HG03066 (cell line): Measurements from ENCODE around the gene NHLRC1.

Source experiments
- ATAC-seq: cut with Tn5 transposase; IDR thresholded peaks from one replicate; pipeline ENCODE4 v1.9.1; 2021; ENCODE audit warnings: low read depth; ENCODE audit not compliant: unreplicated experiment

NHLRC1 gene

DNA sequence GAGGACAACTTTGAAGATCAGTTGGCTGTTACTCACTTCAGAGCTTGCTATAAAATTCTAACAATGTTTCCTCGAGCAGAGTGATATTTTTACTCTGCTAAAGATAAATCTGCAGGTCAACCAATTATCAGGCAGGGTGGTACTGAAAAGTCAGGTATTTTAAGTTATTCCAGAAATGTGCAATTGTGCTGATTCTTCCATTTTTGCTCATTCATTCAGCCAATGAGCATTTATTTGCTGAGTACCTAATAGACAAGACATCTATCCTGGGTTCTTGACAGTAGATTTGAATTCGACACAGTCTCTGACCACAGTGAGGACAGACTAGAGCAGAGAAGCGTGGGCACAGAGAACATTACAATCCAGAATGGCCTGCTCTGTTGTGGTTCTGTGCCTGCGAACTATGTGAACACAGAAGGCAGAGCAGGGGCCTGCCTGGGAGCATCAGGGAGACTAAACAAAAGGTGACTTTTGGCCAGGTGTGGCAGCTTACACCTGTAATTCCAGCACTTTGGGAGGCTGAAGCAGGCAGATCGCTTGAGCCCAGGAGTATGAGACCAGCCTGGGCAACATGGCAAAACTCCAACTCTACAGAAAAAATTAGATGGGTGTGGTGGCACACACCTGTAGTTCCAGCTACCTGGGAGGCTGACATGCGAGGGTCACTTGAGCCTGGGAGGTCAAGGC lies 17.6 kb upstream of the NHLRC1 start:
- ATAC-seq: no peak

- no peak for ATAC-seq
These were observed 16.4 kb upstream of the NHLRC1 start for GRCh38 chr6:18138906-18139305.

DNA sequence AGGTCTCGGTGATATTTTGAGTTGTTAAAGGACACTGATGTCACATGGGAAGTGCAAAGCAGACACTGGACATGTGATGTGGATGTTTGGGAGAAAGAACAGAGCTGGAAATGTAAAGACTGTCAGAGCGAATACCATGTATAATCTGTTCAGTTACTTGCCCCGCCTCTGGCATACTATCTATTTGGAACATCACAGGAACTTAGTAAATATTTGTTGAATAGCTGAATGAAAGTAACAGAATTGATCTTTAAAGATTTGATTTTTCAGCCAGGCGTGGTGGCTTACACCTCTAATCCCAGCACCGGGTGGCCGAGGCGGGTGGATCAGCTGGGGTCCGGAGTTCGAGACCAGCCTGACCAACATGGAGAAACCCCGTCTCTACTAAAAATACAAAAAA lies 13.8 kb upstream of the NHLRC1 start:
- no peak for ATAC-seq

GRCh38 chr6:18135171-18135570 lies 12.7 kb upstream of the NHLRC1 start:
- no peak for ATAC-seq

DNA sequence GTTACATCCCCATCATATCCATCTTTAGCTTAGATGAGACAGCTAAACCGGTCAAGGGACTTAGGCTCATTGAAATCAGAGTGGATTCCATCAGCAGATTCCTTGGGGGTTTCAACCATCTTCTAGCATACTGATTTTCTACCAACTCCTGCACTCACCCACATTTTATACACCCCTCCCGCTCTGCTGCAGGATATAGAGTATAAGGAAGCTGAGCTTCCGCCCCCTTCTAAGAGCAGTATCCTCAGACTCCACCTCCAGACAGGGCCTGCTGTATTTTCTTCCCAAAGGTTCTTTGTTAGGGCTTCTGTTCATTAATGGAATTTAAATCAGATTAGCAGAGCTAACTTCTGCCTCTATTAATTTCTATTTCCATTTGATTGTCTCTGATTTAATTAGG lies 9.9 kb upstream of the NHLRC1 start:
- ATAC-seq: no peak

- ATAC-seq: no peak
These were observed 3.6 kb upstream of the NHLRC1 start for GRCh38 chr6:18126121-18126520.

DNA sequence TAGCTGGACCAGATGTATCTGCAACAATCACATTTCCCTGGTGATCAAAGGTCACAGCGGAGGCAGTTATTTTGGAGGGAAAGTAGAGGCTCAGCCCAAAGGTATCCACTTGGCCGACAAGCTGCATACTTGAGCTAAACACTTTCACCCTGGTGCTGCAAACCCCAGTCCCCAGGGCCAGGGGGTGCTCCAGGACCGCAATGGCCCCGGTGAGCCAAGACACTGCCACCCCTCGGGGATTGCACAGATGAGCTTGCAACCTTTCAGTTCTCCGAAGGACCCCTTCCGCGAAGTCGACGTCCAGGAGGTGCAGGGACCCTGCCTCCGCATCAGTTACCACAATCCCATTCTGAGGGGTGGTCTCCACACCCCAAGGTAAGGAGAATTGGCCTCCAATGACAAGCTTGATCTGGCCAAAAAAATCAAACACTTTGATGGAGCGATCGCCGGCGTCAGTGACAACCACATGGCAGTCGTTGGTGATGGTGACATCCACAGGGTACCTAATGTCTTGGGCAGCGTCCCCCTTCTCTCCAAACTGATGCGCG lies 823 bp downstream of the NHLRC1 start:
- no peak for ATAC-seq

GRCh38 chr6:18119236-18119635 lies 3.2 kb downstream of the NHLRC1 start:
- no peak for ATAC-seq

GRCh38 chr6:18118330-18118729 lies 4.1 kb downstream of the NHLRC1 start:
- ATAC-seq: no peak

DNA sequence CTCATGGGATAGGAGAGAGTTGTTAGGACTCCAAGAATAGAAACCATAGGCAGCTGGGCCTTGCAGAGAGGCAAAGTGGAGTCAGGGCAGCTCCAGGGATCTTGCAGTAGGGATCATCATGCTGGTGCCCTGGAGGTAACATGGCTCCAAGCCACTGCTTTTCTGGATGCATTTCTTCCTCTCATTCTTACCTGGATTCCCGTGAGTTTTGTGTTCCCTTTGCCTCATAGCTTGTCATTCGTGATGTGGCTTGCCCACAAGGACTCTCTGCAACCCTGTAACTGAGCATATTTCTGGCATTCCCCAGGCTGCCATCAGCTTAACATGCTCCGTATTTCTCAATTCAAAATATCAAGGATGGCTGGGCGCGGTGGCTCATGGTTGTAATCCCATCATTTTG lies 5.3 kb downstream of the NHLRC1 start:
- no peak for ATAC-seq

DNA sequence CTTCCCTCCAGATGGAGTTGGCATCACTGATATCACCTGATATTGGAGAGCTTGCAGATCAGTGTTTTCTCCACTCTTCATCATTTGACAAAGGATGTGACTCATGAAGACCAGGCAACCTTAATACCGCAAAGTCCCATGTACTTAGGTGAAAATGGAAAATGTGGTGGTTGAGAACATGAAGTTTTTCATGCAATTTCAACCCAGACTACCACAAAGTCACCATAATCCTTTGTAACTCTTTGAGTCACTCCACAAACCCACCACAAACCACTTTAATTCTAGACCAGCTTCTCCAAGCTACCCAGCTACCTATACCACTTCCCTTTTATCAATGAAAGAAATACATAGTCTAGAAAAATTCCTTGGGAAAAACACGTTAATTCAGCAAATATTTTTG lies 7.1 kb downstream of the NHLRC1 start:
- no peak for ATAC-seq

GRCh38 chr6:18110162-18110561 lies 12.3 kb downstream of the NHLRC1 start:
- no peak for ATAC-seq

- ATAC-seq: no peak
These were observed 15.4 kb downstream of the NHLRC1 start for GRCh38 chr6:18107061-18107460.

- ATAC-seq: no peak
These were observed 19.5 kb downstream of the NHLRC1 start for GRCh38 chr6:18102783-18103509.

- no peak for ATAC-seq
These were observed 20.6 kb downstream of the NHLRC1 start for GRCh38 chr6:18101873-18102272.

DNA sequence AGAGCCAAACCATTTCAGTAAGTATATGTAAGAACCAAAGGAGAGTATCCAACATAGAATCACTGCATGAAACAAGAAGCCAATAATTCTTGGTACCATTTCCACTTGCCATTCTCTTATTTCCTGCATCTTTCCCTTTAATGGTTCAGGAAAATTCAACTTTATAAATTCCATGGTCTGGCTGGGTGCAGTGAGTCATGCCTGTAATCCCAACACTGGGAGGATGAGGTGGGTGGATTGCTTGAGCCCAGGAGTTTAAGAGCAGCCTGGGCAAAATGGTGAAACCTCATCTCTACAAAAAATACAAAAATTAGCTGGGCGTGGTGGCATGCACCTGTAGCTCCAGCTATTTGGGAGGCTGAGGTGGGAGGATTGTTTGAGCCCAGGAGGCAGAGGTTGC lies 21.2 kb downstream of the NHLRC1 start:
- ATAC-seq: no peak

DNA sequence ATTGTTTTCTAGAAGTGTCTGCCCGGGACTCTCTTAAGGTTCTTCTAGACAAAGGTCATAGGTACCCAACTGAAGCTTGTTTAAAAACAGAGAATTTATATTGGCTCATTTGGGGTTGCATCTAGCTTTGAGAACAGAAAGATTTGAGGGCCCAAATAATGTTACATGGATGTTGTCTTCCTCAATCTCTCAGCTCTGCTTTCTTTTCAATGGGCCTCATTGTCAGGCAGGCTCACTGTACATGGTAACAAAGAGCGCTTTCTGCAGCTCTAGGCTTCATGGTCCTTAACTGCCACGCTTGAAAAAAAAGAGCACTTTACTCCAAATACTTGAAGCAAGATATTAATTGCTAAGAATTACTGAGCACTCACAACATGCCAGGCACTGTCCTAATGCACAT lies 22.2 kb downstream of the NHLRC1 start:
- no peak for ATAC-seq

GRCh38 chr6:18099511-18099910 lies 23.0 kb downstream of the NHLRC1 start:
- ATAC-seq: no peak

- no peak for ATAC-seq
These were observed 26.1 kb downstream of the NHLRC1 start for GRCh38 chr6:18096423-18096822.

GRCh38 chr6:18091382-18091781 lies 31.1 kb downstream of the NHLRC1 start:
- no peak for ATAC-seq

DNA sequence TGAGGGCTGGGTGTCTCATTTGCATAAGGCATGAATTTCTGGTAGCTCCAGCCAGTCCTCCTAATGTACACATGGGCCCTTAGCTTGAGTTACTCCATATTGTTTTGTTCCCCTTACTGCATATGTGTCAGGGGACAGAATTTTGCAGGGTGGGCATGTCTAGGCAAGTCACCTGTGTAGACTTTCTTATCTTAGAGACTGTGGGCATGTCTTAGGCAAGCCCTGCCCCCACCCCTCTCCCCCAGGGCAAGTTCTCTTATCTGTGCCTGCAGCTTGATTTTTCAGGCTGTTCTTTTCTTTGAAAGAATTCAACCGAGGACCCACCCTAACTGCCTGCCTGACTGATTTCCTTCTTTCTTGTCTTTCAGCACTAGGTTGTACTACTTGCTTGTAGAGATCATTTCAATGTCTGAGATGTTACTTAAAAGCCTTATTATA lies 32.1 kb downstream of the NHLRC1 start:
- no peak for ATAC-seq
